B cell (primary cell): Measurements from ENCODE around the gene TMEM205.

Experiments used
- EZH2 ChIP-seq: IDR thresholded peaks from 2 replicates; pipeline ENCODE4 v1.6.1; 2012; ENCODE audit warnings: borderline replicate concordance, low read depth, mild to moderate bottlenecking, moderate library complexity, low read length; ENCODE audit not compliant: insufficient read depth, poor library complexity, severe bottlenecking
- TF ChIP-seq, protein P1 (sequence below): fragments of 200-600 bp; IDR thresholded peaks from one replicate; pipeline ENCODE4 v1.8.0; 2022; ENCODE audit warnings: antibody characterized with exemption, mild to moderate bottlenecking

DNA sequence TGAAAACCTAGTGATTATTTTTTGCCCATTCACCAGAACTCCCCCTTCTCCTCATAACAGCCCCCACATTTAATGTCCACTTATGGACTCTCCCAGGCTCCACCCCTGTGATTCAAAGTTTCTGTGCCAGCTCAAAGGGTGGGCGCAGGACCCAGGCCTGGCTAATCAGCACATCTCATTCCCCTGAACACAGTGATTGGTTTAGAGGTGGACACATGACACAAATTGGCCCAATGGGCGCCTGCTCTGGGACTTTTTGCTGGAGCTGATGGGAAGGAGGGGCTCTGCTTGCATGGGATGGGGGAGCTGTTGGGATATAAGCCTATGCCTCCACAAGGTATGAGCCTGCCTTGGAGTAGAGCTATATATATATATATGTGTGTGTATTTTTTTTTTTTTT, 44.3 kb upstream of the TMEM205 start:
- TF ChIP-seq, protein P1, sequence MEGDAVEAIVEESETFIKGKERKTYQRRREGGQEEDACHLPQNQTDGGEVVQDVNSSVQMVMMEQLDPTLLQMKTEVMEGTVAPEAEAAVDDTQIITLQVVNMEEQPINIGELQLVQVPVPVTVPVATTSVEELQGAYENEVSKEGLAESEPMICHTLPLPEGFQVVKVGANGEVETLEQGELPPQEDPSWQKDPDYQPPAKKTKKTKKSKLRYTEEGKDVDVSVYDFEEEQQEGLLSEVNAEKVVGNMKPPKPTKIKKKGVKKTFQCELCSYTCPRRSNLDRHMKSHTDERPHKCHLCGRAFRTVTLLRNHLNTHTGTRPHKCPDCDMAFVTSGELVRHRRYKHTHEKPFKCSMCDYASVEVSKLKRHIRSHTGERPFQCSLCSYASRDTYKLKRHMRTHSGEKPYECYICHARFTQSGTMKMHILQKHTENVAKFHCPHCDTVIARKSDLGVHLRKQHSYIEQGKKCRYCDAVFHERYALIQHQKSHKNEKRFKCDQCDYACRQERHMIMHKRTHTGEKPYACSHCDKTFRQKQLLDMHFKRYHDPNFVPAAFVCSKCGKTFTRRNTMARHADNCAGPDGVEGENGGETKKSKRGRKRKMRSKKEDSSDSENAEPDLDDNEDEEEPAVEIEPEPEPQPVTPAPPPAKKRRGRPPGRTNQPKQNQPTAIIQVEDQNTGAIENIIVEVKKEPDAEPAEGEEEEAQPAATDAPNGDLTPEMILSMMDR, result no peak
- TF ChIP-seq EZH2, result no peak
